ENCODE results near the gene RAVER2. TPM values are rescaled to one million over a fixed set of nuclear protein-coding genes. Genes with fewer than 3 reads are reported as not detected.

RAVER2 gene
- total RNA-seq, 2 experiments from 2014 or later = 0.80 to 1.0 TPM

GRCh38 chr1:64842224-64842623, 97.3 kb downstream of the RAVER2 start:
- H3K36me3 ChIP-seq (ENCODE audit: insufficient read depth, low read length) = peaks cover 97% of the 10 kb centered on the region
- peaks cover 96% of the 10 kb centered on the region for H3K36me3 Mint-ChIP-seq (ENCODE audit: low read depth)
- CTCF ChIA-PET = no interaction called here
- no peaks in the 10 kb centered on the region for H3K4me1 ChIP-seq (ENCODE audit: insufficient read depth, low read length)
- H3K4me1 Mint-ChIP-seq (ENCODE audit: low read depth) = no peaks in the 10 kb centered on the region
- no peaks in the 10 kb centered on the region for H3K27me3 Mint-ChIP-seq
- H3K9me3 ChIP-seq (ENCODE audit: control insufficient read depth in 1 of 2, insufficient read depth in 1 of 2, low read length in 2 of 2) = no peaks in the 10 kb centered on the region
- H3K9me3 Mint-ChIP-seq = no peaks in the 10 kb centered on the region
- DNase-seq = no peak
- H3K27ac ChIP-seq (ENCODE audit: low read depth in 1 of 2, low read length in 2 of 2) = no peak overlapping the region
- H3K4me3 Mint-ChIP-seq = no peak overlapping the region
- H3K27me3 ChIP-seq (ENCODE audit: control insufficient read depth in 1 of 2, insufficient read depth in 2 of 2, low read length in 2 of 2) = no peaks in the 10 kb centered on the region
- intact Hi-C loops (cut with DNase I, micrococcal nuclease) = no loop called here
- POLR2A ChIA-PET = interaction anchor here (1.2 kb wide), 1 partner anchor 15 kb away, joined by 3 read pairs; no protein-coding TSS in a partner anchor
- H3K4me3 ChIP-seq (ENCODE audit: low read length) = no peak overlapping the region
- no peak for TF ChIP-seq CTCF (IDR thresholded peaks at IDR 0.05)
- H3K27ac Mint-ChIP-seq = no peak overlapping the region
- no peak for ATAC-seq (ENCODE audit: poor library complexity)

- Mint-ChIP-seq H3K27ac (peak overlapping the region; percentile 44), H3K36me3 (ENCODE audit: low read depth) (peaks cover 95% of the 10 kb centered on the region), H3K4me1 (ENCODE audit: low read depth) (no peaks in the 10 kb centered on the region), H3K4me3 (no peak overlapping the region), H3K9me3 (no peaks in the 10 kb centered on the region), H3K27me3 (no peaks in the 10 kb centered on the region)
- ATAC-seq (ENCODE audit: poor library complexity) (no peak), DNase-seq (no peak)
- intact Hi-C loops (cut with DNase I, micrococcal nuclease) = no loop called here
- Histone ChIP-seq H3K36me3 (ENCODE audit: insufficient read depth, low read length) (peaks cover 97% of the 10 kb centered on the region), H3K4me1 (ENCODE audit: insufficient read depth, low read length) (no peaks in the 10 kb centered on the region), H3K27ac (ENCODE audit: low read depth in 1 of 2, low read length in 2 of 2) (no peak overlapping the region), H3K9me3 (ENCODE audit: control insufficient read depth in 1 of 2, insufficient read depth in 1 of 2, low read length in 2 of 2) (no peaks in the 10 kb centered on the region), H3K4me3 (ENCODE audit: low read length) (no peak overlapping the region), H3K27me3 (ENCODE audit: control insufficient read depth in 1 of 2, insufficient read depth in 2 of 2, low read length in 2 of 2) (no peaks in the 10 kb centered on the region)
- POLR2A ChIA-PET = no interaction called here
- CTCF ChIA-PET = interaction anchor here (0.8 kb wide), 1 partner anchor 97 kb away, joined by 3 read pairs; no protein-coding TSS in a partner anchor
- TF ChIP-seq CTCF (IDR thresholded peaks at IDR 0.05) = no peak
These were observed 98.8 kb downstream of the RAVER2 start for GRCh38 chr1:64843675-64844074.

- Mint-ChIP-seq H3K27me3 (no peaks in the 10 kb centered on the region), H3K27ac (peak overlapping the region; percentile 44), H3K4me3 (no peak overlapping the region), H3K9me3 (no peaks in the 10 kb centered on the region), H3K36me3 (ENCODE audit: low read depth) (peaks cover 97% of the 10 kb centered on the region), H3K4me1 (ENCODE audit: low read depth) (no peaks in the 10 kb centered on the region)
- Histone ChIP-seq H3K36me3 (ENCODE audit: insufficient read depth, low read length) (peaks cover 99% of the 10 kb centered on the region), H3K4me3 (ENCODE audit: low read length) (no peak overlapping the region), H3K4me1 (ENCODE audit: insufficient read depth, low read length) (no peaks in the 10 kb centered on the region), H3K27ac (ENCODE audit: low read depth in 1 of 2, low read length in 2 of 2) (no peak overlapping the region), H3K27me3 (ENCODE audit: control insufficient read depth in 1 of 2, insufficient read depth in 2 of 2, low read length in 2 of 2) (no peaks in the 10 kb centered on the region), H3K9me3 (ENCODE audit: control insufficient read depth in 1 of 2, insufficient read depth in 1 of 2, low read length in 2 of 2) (no peaks in the 10 kb centered on the region)
- DNase-seq (no peak), ATAC-seq (ENCODE audit: poor library complexity) (no peak)
- no peak for TF ChIP-seq CTCF (IDR thresholded peaks at IDR 0.05)
- POLR2A ChIA-PET = interaction anchor here (1.8 kb wide), 1 partner anchor 122 kb away, joined by 4 read pairs; the partner anchor contains the start of gene JAK1
- CTCF ChIA-PET = interaction anchor here (0.8 kb wide), 1 partner anchor 98 kb away, joined by 3 read pairs; no protein-coding TSS in a partner anchor
- intact Hi-C loops (cut with DNase I, micrococcal nuclease) = no loop called here
These were observed 99.3 kb downstream of the RAVER2 start for GRCh38 chr1:64844175-64844574.

Data from CD4-positive, alpha-beta T cell (primary cell).